Hematopoietic multipotent progenitor cell treated with erythropoietin and hydrocortisone succinate and interleukin-3 and kit ligand, for 8 days (in vitro differentiated cells): ENCODE data around the gene STRAP.

Experiments
- DNase-seq: peaks from one replicate; pipeline ENCODE4 v3.0.0-alpha.2; 2015

The STRAP gene, protein sequence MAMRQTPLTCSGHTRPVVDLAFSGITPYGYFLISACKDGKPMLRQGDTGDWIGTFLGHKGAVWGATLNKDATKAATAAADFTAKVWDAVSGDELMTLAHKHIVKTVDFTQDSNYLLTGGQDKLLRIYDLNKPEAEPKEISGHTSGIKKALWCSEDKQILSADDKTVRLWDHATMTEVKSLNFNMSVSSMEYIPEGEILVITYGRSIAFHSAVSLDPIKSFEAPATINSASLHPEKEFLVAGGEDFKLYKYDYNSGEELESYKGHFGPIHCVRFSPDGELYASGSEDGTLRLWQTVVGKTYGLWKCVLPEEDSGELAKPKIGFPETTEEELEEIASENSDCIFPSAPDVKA

DNA sequence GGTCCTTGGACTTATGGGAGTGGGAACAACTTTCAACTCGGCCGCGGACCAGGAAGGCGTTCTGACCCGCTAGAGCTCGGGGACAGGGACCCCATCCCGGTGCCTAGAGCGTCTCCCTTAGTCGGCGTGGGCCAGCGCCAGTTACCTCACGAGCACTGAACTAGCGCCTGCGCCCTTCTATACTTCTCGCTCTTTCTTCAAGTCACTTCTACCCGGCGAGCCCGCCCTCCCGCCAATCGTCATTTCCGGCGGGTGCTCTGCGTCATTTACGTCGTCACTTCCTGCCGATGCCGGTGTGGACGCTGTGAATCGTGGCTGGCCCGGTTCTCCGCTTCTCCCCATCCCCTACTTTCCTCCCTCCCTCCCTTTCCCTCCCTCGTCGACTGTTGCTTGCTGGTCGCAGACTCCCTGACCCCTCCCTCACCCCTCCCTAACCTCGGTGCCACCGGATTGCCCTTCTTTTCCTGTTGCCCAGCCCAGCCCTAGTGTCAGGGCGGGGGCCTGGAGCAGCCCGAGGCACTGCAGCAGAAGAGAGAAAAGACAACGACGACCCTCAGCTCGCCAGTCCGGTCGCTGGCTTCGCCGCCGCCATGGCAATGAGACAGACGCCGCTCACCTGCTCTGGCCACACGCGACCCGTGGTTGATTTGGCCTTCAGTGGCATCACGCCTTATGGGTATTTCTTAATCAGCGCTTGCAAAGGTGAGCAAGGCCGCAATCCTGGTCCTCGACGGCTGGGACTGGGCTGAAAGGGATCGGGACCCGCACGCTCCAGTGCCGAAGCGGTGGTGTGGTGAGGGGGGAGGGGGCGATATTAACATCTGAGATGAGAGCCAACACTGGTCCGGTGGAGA lies at the start of gene STRAP:
Gene STRAP, plus strand, starts transcription at position 270 of the 854 bp plus-strand sequence. Its CDS starts 321 bp downstream, at position 591.
- peak; percentile 95 for DNase-seq

DNA sequence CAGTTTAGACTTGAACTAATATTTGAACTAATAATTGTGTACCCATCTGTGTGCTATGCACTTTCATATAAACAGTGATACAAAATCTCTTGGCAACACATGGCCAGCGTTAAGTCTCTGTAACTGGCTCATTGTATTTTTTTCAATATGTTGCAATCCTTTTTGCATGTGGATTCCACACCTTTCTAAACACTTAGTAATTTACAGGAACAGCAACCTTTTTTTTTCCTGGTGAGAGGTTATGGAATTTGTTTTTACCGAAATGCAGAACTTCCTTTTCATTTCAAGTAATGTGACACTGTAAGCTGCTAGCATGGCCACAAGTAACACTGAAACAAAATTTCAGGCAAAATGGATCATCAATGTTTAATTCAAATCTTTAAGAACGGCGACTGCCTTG lies 47.6 kb upstream of the STRAP start:
- no peak for DNase-seq

DNA sequence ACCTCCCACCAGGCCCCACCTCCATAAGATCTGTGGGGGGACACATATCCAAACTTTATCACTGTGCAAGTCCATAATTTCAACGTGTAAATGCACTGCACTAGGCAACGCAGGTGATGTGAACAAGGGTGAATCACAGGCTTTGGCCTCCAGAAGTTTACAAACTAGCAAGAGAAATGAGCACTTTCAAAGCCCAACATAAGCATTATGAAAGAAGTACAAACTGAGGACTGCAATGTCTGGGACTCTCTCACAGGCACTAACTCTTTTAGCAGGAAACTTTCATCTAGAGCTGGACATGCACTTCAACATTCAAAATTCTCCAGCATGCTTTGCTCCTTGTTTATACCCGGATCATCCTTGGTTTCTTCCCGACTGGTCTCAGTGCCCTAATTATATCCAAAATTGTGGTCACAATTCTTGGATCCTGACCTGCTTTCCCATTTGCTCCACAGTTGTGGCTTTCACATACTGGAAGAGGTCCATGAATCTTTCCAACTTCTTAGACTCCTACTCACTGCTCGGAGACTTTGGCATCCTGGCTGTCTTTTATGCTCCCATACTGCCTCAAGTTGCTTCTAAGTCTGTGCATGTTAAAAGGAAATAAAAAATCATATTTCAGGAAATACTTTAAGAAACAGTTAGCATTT lies 44.9 kb upstream of the STRAP start:
- DNase-seq = no peak

DNA sequence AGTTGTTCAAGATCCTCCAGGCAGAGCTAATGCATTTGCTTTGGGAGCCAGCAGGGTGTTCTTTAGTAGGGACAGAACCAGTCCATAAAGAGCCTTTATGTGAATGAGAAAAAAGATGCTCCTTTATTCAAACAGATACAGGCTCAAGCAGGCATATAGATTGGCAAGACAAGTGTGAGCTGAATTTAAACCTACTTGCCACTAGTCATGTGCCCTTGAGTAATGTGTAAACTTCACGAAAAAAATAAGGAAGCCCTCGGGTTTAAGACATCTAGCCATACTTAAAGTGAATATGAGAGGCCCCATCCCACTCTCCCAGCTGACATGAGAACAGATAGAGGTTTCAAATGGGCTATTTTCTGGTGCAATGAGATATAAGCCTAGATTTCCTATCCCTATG lies 43.1 kb upstream of the STRAP start:
- no peak for DNase-seq

DNA sequence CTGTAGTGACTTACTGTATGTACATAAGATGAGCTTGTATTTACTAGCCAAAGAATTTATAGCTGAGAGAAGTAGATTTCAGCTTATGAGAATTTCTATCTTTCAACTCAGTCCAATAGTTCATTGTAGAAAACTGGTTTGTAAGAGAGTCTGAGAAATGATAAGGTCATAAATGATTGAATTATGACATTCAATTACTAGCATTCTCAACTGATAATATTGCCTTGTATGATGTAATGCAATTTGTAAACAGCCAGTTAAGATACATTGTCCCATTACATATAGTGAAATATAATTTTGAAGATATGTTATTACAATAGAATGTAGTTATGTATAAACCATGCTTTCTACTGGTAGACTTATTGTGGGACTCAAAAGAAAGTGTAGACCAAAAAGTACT lies 42.5 kb upstream of the STRAP start:
- no peak for DNase-seq

DNA sequence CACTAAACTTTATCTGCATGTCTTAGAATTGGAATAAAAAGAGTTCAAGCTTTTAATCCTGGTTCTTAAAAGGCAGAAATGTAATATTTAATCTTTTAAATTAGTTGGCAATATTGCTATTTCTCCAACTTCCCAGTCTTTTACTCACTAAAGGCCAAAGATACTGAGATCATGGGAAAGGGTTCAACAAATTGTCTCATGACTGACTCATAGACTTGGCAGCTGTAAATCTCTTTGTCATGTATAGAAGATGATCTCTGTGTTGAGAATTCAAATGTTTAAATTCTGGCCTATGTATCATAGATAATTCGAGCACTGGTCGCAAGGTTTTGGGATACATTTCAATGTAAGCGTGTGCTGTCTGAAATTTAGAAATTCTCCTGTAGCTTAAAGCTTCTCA lies 40.1 kb upstream of the STRAP start:
- no peak for DNase-seq

DNA sequence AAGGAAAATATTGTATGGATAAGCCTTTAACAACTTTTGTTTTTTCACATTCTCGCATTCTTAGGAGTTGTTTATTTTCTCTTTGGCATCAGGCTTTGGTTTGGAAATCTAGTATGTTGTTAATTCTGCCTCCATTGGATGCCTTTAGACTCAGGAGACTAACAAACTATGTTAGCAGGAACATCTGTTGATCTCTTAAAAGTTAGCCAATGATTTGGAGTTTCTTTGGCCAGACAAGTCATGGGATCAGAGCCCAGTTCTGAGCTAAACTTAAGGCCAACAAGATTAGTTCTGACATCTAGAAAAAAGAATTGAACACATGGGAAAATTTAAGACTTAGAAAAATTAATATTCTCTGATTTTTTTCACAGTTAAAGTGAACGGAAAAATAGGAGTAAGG lies 35.3 kb upstream of the STRAP start:
- no peak for DNase-seq

DNA sequence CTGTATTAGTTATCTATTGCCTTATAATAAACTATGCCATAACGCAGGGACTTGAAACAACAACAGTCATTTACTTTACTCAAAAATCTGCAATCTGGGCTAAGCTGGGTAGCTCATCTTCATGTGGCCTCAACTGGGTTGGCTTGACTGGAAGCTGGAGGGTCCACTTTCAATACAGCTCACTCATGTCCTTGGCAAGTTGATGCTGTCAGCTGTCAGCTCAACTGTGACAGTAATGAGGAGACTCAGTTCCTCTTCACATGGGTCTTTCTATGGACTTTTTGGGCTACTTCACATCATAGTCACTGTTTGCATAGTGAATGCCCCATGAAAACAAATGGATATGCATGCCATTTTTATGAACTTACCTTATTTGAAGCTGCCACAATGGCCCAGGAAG lies 33.6 kb upstream of the STRAP start:
- DNase-seq = no peak

DNA sequence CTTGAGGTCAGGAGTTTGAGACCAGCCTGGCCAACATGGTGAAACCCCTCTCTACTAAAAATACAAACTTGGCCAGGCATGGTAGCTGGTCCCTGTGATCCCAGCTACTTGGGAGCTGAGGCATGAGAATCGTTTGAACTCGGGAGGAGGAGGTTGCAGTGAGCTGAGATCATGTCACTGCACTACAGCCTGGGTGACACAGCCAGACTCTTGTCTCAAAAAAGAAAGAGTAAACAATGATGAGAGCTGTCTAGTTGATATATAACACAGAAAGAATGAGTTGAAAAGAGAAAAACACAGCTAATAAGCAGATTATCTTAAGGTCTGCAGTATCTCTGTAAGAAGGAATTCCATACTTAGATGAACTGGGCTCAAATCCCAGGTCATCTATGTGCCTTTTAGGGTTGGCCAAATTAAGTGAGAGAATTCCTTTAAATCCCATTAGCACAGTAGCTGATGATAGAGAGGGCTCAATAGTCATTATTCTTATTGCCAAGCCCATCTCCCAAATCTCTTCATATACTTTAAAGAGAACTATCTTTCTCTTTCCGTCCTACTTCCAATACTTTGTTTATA lies 31.1 kb upstream of the STRAP start:
- no peak for DNase-seq

DNA sequence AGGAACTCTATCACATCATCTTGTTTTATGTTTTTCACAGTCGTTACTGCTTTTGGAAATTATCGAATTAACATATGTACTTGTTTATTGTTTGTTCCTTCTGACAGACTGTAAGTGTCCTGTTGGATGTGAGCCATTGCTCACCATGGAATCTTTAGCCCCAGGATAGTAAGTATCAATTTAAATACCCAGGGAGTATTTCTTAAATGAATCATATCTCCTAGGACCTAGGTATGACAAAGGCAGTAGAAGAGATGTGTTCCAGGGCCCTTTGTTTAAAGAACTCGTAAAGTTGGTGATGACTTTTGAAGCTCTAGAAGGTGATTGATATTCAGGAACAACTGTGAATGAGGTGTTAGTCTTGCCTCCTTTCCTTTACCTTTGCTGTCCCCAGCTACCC lies 30.3 kb upstream of the STRAP start:
- DNase-seq = no peak

DNA sequence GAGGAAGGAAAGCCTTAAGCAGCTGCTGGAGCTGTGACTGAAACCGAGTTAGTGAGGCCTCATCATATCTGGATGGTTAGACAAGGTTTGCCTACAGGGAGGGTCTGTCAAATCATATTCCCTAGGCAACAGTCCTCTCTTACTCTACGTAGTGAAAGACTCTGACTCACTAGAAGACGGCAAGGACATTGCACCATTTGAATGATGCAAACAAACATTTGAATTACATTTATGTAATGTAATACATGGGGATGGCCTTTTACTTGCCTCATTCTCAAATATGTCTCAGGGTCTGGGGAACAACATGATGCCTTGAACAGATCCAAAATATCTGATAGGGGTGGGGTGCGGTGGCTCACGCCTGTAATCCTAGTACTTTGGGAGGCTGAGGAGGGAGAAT lies 29.8 kb upstream of the STRAP start:
- DNase-seq = no peak

DNA sequence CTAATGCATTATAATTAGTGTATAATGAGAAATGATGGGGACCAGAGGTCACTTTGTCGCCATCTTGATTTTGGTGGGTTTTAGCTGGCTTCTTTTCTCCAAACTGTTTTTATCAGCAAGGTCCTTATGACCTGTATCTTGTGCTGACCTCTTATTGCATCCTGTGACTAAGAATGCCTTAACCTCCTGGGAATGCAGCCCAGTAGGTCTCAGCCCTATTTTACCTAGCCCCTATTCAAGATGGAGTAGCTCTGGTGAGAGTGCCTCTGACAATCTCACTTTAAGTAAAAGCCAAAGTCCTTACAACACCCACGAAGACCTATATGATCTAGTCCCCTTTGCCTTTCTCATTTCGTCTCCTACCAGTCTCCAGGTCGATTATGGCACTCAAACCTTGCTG lies 28.3 kb upstream of the STRAP start:
- no peak for DNase-seq

DNA sequence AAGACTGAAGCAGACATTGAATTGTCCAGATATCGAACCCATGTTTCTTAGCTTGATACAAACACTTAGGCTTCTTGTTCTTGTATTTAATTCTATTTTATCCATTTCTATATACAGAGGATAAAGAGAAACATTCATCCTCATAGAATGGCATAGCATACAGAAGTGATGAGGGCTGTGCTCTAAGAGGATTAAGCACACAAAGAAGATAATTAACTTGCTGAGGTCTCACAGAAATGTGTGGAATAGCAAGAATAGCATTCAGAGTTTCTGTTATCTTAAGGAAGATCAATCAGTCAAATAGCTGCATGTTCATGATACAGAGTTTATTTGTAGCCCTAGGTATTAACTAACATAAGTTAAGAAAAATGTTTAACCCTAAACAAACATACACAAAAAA lies 27.3 kb upstream of the STRAP start:
- DNase-seq = no peak

DNA sequence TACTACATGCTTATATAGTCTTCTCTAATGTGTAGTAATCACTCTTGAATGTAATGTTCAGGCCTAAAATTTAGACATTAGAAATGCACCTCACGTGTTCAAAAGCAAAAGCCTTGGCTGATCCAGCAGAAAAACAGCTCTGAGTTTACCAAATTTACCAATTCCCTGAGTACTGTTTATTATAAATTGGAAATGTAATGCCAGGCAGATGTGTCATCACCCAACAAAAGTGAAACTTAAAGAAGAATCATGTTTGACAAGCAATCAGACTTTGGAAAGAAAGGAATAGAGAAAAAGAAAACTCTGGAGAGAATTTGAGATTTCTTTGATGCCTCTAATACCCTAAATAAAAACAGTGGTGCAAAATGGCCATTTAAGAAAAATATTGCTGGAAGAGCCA lies 26.5 kb upstream of the STRAP start:
- DNase-seq = no peak

DNA sequence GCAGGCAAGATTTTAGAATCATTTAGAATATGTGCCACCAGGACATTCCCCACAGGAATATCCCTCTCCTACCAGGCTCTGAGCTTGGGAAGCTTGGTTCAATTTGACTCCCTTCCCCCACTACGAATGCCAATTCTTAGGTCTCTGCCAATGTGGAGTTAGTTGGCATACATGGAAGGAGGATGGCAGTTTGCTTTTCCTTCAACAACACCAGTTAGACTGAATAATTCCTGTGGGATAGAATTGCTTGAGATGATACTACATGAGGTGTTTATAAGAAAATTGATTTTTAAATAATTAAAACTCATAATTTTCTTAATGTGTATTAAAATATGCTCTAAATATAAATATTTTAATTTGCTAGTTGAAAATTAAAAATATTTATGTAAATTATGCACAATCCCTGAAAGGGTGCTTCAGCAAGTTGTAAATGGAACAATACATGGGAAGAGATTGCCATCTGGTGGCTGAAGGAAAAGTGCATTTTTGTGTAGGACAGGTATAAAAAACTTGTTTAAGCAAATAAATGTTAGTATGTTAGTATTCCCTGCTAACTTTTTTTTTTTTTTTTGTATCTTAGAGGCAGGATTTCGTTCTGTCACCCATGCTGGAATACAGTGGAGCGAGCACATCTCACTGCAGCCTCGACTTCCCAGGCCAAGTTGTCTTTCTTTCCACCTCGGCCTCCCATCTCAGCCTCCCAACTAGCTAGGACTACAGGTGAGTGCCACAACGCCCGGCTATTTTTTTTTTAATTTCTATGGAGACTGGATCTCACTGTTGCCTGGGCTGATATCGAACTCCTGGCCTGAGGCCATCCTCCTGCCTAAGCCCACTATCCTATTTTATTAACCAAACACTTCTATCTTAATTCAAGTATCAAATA lies 25.8 kb upstream of the STRAP start:
- peak; percentile 76 for DNase-seq

DNA sequence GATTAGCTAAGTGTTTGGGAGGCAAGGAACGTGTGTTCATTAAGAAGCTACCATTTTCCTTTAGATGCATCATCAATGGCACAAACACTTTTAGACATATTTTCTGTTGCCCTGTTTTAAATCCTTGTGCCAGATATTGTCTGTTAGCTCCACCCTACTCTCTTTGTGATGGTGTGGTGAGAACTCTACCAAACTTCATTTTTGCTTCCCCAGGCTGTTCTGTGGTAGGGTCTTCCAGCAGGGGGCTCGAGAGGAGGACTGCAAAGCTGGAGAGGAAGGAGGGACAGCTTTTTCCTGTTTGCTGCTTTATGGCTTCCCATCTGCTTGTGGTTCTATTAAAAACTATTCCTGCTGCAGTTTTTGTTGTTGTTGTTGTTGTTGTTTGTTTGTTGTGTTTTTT lies 23.8 kb upstream of the STRAP start:
- DNase-seq = no peak

DNA sequence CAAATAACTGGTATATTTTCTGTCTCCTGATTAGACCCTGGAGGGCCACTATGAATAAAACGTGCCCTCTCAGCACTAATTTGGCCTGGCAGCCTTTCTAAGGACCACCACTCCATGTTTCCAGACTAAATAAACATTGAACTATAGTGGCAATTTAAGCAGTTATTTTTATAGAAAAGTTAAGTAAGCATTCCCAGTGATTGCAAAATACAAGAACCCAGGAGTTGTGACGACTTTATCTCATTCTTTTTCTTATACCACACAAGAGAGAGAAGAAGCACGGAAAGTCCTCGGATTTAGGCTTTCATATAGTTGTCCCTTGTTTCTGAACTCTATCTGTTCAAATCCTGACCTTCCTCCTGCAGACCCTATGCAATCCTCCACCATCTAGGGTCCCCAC lies 23.1 kb upstream of the STRAP start:
- no peak for DNase-seq

DNA sequence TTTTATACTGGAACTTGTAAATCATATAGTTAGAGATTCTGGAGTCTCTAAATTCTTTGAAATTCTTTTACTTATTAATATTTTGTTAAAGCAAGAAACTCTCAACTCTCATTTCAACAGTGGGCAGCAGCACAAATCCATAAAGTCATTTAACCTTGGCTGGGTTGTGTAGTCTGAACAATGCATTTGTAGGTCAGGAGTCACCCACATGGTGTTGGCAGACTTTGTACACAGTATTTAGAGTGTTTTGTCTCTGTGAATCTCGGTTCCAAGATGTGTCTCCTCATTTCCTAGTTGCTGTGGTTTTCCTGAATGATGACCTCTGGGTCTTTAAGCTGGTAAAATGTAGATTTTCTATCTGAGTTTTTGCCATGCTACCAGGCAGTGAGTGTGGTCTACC lies 20.8 kb upstream of the STRAP start:
- DNase-seq = no peak

DNA sequence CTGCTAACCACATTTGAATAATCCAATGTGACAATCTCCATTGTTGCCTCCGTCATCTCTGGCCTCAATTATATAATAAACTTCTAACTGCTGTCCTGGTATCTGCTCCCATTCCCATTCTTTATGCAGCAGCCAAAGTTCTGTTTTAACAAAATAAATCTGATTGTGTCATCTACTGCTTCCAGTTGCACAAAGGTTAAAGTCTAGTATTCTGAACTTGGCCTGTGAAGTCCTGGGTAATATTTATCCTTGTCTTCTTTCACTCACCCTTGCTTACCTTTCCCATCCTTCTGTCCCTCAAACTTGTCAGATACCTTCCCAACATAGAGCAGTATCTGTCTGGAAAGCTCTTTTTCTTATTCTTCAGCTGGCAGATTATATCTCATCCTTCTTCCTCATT lies 19.3 kb upstream of the STRAP start:
- DNase-seq = no peak

DNA sequence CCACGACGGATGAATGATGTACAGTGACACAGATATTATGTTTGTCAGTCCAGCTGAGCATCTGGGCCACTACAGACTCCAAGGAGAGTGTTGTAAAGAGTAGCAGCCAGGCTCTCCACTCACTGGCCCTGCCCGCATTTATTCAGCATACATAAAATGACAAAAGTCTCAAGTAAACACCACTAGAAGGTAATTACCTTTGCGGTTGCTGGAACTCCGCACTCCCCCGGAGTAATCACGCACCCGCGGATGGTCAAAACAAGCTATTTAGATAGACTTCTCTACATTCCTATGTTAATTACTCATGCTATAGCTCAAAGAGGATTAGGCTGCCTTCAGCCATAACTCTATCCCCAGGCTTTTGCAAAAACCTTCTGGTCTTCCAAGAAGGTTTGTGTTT lies 18.8 kb upstream of the STRAP start:
- DNase-seq = no peak

DNA sequence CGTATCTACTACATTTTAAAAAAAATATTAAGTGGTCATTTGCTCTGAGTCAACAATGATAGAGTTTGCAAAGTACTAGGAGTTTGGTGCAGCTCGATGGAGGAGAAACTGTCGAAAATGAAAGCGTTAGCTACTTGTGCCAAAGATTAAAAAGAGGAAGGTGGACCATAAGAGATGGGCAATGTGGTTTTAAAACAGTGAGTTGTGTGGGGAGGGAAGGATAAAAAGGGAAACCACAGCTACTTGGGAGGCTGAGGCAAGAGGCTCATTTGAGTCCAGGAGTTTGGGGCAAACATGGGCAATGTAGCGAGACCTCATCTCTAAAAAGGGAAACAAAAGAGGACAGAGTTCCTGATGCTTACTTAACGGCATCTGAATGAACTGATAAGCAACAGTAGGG lies 18.2 kb upstream of the STRAP start:
- DNase-seq = peak; percentile 38

DNA sequence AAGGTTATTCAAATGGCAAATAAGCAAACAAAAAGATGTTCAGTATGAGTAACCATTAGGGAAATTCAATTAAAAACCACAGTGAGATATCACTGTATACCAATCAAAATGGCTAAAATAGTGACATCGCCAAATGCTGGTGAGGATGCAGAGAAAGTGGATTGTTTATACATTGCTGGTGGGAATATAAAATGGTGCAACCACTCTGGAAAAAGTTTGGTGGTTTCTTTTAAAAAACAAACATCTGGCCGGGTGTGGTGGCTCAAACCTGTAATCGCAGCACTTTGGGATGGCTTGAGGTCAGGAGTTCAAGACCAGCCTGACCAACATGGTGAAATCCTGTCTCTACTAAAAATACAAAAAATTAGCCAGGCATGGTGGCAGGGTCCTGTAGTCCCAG lies 14.0 kb upstream of the STRAP start:
- no peak for DNase-seq

DNA sequence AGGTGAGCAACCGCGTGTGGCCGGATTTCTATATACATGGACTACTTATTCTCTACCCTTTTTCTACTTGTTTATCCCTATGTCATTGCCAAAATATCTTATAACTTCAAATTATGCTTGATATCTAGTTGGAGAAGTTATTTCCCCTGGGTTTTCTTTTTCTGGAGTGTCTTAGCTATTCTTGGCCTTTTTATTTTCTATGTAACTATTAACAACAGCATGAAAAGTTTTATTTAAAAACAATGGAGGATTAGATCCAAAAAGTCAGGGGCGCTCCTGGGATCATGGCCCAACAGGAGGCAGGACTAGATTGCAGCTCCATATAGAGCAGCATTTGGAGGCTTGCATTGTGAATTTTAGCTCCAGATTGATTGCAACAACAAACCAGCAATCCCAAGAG lies 8.6 kb upstream of the STRAP start:
- no peak for DNase-seq
